Smooth muscle cell of the pulmonary artery (primary cell): ENCODE data around the gene CLMN. TPM values are rescaled to one million over a fixed set of nuclear protein-coding genes. Genes with fewer than 3 reads are reported as not detected.

Source experiments
- total RNA-seq: library from RNA; depleted of rRNA; stranded (reverse); fragments of >200 nt; gene quantifications from 2 replicates; pipeline ENCODE4 v1.2.3, GENCODE V29; 2014

Gene CLMN, protein sequence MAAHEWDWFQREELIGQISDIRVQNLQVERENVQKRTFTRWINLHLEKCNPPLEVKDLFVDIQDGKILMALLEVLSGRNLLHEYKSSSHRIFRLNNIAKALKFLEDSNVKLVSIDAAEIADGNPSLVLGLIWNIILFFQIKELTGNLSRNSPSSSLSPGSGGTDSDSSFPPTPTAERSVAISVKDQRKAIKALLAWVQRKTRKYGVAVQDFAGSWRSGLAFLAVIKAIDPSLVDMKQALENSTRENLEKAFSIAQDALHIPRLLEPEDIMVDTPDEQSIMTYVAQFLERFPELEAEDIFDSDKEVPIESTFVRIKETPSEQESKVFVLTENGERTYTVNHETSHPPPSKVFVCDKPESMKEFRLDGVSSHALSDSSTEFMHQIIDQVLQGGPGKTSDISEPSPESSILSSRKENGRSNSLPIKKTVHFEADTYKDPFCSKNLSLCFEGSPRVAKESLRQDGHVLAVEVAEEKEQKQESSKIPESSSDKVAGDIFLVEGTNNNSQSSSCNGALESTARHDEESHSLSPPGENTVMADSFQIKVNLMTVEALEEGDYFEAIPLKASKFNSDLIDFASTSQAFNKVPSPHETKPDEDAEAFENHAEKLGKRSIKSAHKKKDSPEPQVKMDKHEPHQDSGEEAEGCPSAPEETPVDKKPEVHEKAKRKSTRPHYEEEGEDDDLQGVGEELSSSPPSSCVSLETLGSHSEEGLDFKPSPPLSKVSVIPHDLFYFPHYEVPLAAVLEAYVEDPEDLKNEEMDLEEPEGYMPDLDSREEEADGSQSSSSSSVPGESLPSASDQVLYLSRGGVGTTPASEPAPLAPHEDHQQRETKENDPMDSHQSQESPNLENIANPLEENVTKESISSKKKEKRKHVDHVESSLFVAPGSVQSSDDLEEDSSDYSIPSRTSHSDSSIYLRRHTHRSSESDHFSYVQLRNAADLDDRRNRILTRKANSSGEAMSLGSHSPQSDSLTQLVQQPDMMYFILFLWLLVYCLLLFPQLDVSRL
- total RNA-seq = 1.4 and 1.6 TPM in 2 replicates

GRCh38 chr14:95319312-95320077 lies at the start of gene CLMN:
TSS of gene CLMN (minus strand) at chr14:95319908. CDS start at chr14:95319792, 116 bp downstream.

GRCh38 chr14:95157327-95158189 lies 162.2 kb downstream of the CLMN start, which contains the start of gene DICER1:
TSS of gene DICER1 (minus strand) at chr14:95157529. CDS start at chr14:95133458, 24,071 bp downstream.

Other genes with a start within 250 kb of the CLMN start
- 28.4 and 33.3 TPM in 2 replicates for gene DICER1, start 162.4 kb downstream of the CLMN start, total RNA-seq
- 10.2 and 36.3 TPM in 2 replicates for gene SYNE3, start 196.7 kb upstream of the CLMN start, total RNA-seq
- gene GLRX5, start 215.1 kb upstream of the CLMN start, total RNA-seq = 25.8 and 27.7 TPM in 2 replicates